Stimulated activated effector memory CD8-positive, alpha-beta T cell treated with anti-CD3 and anti-CD28 coated beads, Interleukin-12 subunit alpha, Interleukin-12 subunit beta, amount 100 ng/mL, for 72 hours (primary cell): ENCODE data around the gene PARD3B.

ENCODE experiments used
- ATAC-seq: fragments of 150-1000 bp; cut with Tn5 transposase; 2 replicates; pipeline ENCODE4 v1.10.0; 2021
- DNase-seq, 2 donors: peaks; one replicate each; pipeline ENCODE4 v3.0.0; 2021 to 2022; ENCODE audit warnings: low spot score in 2 of 2
- H3K27ac Mint-ChIP-seq: one replicate; pipeline ENCODE4 v1.8.0; 2022; ENCODE audit warnings: mild to moderate bottlenecking, mixed read lengths
- H3K36me3 Mint-ChIP-seq: one replicate; pipeline ENCODE4 v1.8.0; 2022; ENCODE audit warnings: mild to moderate bottlenecking, mixed read lengths
- H3K4me1 Mint-ChIP-seq: one replicate; pipeline ENCODE4 v1.8.0; 2022; ENCODE audit warnings: mixed read lengths
- H3K4me3 Mint-ChIP-seq: one replicate; pipeline ENCODE4 v1.8.0; 2022; ENCODE audit warnings: mild to moderate bottlenecking, mixed read lengths
- H3K9me3 Mint-ChIP-seq: one replicate; pipeline ENCODE4 v1.8.0; 2022; ENCODE audit warnings: mixed read lengths

Gene PARD3B

GRCh38 chr2:204544961-204545860 is at the start of gene PARD3B:
PARD3B (plus strand) TSS chr2:204545475; CDS start chr2:204546000, 525 bp downstream.
- Mint-ChIP-seq H3K4me1 (peaks cover 10% of the 10 kb centered on the region), H3K36me3 (no peaks in the 10 kb centered on the region), H3K9me3 (no peaks in the 10 kb centered on the region), H3K4me3 (peak within 1 kb of the TSS; percentile 70), H3K27ac (no peak within 1 kb of the TSS)
- DNase-seq (peak in 1 of 2 donors; percentile 52), ATAC-seq (peak; percentile 78)

- H3K4me1 Mint-ChIP-seq = no peaks in the 10 kb centered on the region
- H3K9me3 Mint-ChIP-seq = no peaks in the 10 kb centered on the region
- DNase-seq (no peak), ATAC-seq (no peak)
- no peaks in the 10 kb centered on the region for H3K36me3 Mint-ChIP-seq
- no peak overlapping the region for H3K4me3 Mint-ChIP-seq
- H3K27ac Mint-ChIP-seq = no peak overlapping the region
Measured at GRCh38 chr2:204496779-204497178, 48.5 kb upstream of the PARD3B start.

DNA sequence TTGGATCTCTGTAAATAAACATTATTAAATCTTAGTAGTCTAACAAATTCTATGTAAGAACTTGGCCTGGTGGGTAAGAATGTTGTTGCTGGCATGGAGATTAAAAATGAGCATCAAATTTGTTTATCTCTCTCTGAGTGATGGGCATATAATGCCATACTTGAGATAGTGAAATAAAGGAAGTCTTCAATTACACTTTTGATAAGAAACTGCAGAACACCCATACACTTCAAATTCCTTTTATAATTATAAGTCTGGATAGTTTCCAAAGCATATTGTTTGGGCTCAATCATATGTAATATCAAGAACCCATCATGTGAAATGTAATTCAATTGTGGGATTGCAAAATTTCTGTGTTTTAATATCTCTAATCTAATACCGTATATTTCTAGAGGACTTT is 47.4 kb upstream of the PARD3B start:
- DNase-seq = no peak
- Mint-ChIP-seq H3K9me3 (no peaks in the 10 kb centered on the region), H3K36me3 (no peaks in the 10 kb centered on the region)

DNA sequence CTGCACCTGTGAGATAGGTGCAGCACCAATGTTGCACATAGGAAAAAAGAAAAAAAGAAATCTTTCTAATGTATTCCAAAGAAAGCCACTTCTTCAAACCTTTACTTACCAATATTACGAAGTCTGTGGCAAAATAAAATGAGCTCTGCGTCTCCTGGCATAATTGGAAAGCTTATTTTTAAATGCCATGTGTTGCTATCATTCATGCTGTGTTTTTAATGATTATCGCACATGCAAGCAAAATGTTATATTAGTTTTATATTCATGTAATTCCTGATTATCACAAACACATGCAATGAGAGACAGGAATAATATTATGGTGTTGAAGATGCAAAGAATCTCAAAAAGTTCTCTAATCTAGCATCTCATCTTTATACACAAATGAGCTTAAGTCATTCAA is 47.0 kb upstream of the PARD3B start:
- ATAC-seq (no peak), DNase-seq (no peak)
- no peak overlapping the region for H3K4me3 Mint-ChIP-seq
- H3K4me1 Mint-ChIP-seq = no peaks in the 10 kb centered on the region
- H3K36me3 Mint-ChIP-seq = no peaks in the 10 kb centered on the region
- no peaks in the 10 kb centered on the region for H3K9me3 Mint-ChIP-seq
- H3K27ac Mint-ChIP-seq = no peak overlapping the region

More for the DNA sequence above, 47.4 kb upstream of the PARD3B start:
- H3K27ac Mint-ChIP-seq = no peak overlapping the region
- ATAC-seq = no peak
- H3K4me3 Mint-ChIP-seq = no peak overlapping the region
- no peaks in the 10 kb centered on the region for H3K4me1 Mint-ChIP-seq

- ATAC-seq (no peak), DNase-seq (no peak)
- Mint-ChIP-seq H3K4me1 (no peaks in the 10 kb centered on the region), H3K4me3 (no peak overlapping the region), H3K36me3 (no peaks in the 10 kb centered on the region), H3K27ac (no peak overlapping the region), H3K9me3 (no peaks in the 10 kb centered on the region)
Measured at GRCh38 chr2:204503869-204504268, 41.4 kb upstream of the PARD3B start.

DNA sequence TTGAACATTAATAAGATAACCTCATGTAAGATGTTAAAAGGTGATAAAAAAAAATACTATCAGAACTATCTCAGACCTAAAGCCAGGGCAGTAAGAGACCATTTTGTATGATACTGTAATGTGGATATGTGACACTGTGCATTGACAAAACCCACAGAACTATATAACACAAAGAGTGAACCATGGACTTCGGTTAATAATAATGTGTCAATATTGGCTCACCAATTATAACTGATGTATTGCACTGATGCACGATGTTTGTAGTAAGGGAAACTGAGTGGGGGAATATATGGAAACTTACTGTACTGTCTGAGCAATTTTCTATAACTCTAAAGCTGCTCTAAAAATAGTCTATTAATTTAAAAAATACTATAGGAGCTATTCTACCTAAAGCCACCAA is 40.7 kb upstream of the PARD3B start:
- DNase-seq (no peak), ATAC-seq (no peak)
- H3K36me3 Mint-ChIP-seq = no peaks in the 10 kb centered on the region
- no peak overlapping the region for H3K27ac Mint-ChIP-seq
- no peak overlapping the region for H3K4me3 Mint-ChIP-seq
- no peaks in the 10 kb centered on the region for H3K9me3 Mint-ChIP-seq
- H3K4me1 Mint-ChIP-seq = no peaks in the 10 kb centered on the region

DNA sequence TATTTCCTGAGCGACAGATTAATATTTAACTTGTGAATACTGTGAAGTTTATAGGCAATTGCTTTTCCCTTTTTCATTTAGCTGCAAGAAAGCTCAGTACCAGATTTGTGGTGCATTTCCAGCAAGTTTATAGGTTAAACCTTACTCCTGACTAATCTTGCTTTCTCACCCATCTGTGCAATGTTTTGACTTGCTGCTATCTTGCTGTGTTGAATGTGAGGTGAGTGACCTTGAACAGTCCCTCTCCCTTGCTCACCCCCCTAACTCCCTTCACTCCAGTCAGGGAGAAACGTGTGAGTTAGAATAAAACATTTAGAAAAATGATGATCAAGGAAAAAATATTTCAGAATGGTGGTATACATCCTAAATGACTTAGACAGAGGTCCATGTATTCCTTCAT is 39.8 kb upstream of the PARD3B start:
- DNase-seq (no peak), ATAC-seq (no peak)
- H3K4me3 Mint-ChIP-seq = no peak overlapping the region
- H3K27ac Mint-ChIP-seq = no peak overlapping the region
- H3K9me3 Mint-ChIP-seq = no peaks in the 10 kb centered on the region
- H3K4me1 Mint-ChIP-seq = no peaks in the 10 kb centered on the region
- H3K36me3 Mint-ChIP-seq = no peaks in the 10 kb centered on the region

GRCh38 chr2:204505946-204506345 is 39.3 kb upstream of the PARD3B start:
- H3K4me1 Mint-ChIP-seq = no peaks in the 10 kb centered on the region
- H3K4me3 Mint-ChIP-seq = no peak overlapping the region
- no peak overlapping the region for H3K27ac Mint-ChIP-seq
- no peaks in the 10 kb centered on the region for H3K9me3 Mint-ChIP-seq
- no peaks in the 10 kb centered on the region for H3K36me3 Mint-ChIP-seq
- DNase-seq = no peak
- ATAC-seq = no peak

GRCh38 chr2:204507636-204508035 is 37.6 kb upstream of the PARD3B start:
- Mint-ChIP-seq H3K4me1 (no peaks in the 10 kb centered on the region), H3K4me3 (no peak overlapping the region), H3K27ac (no peak overlapping the region), H3K9me3 (no peaks in the 10 kb centered on the region), H3K36me3 (no peaks in the 10 kb centered on the region)
- ATAC-seq = no peak
- no peak for DNase-seq

DNA sequence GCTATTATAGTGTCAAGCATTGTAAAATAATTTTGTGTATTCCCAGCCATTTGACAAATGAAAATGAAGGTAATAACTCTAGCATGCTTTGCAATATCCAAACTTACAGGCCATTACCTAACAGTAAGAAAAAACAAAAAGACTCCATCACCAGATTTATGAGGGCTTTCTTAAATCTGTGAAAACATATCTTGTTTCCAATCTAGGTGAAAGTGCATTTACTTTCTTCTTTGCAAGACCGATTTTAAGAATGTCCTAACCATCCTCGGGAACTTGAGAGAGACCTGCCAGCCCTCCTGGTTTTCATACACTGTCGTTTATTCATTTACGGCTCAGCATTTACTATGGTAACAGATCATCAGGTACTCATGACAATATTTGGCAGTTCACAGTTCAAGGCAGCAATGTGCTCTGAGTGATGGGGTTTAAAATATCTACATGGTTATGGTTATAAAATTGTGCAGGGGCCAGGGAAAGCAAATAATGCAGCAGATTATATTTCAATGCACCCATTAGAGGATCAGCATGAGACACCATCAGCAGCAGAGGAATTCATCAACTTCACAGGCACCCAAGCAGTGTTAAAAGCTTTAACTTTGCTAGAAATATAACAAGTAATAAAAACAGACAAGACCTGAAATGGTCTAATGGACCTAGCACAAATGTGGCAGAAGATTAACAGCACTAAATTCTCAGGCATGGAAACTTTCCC is 34.4 kb upstream of the PARD3B start:
- H3K36me3 Mint-ChIP-seq = no peaks in the 10 kb centered on the region
- H3K4me1 Mint-ChIP-seq = no peaks in the 10 kb centered on the region
- no peak for DNase-seq
- H3K9me3 Mint-ChIP-seq = no peaks in the 10 kb centered on the region
- H3K4me3 Mint-ChIP-seq = no peak overlapping the region
- no peak for ATAC-seq
- H3K27ac Mint-ChIP-seq = no peak overlapping the region

GRCh38 chr2:204514439-204514838 is 30.8 kb upstream of the PARD3B start:
- ATAC-seq = no peak
- no peaks in the 10 kb centered on the region for H3K36me3 Mint-ChIP-seq
- peaks cover 2% of the 10 kb centered on the region for H3K9me3 Mint-ChIP-seq

DNA sequence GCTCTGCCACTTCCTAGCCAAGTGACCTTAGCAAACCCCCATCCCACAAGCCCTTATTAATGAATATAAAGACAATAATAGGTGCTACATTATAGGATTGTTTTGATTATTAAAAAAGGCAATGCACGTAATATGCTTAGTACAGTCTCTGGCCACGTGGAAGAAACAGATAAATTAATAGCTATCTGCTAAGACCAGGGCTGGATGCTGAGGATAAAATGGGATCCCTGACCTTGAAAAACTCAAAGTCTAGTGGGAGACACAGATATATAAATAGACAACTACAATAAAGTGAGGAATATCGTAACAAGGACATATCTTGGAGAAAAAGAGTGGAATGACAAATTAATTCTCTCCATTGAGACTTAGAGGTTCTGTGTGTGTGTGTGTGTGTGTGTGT is 29.9 kb upstream of the PARD3B start:
- Mint-ChIP-seq H3K4me3 (no peak overlapping the region), H3K9me3 (peaks cover 2% of the 10 kb centered on the region), H3K4me1 (no peaks in the 10 kb centered on the region), H3K27ac (no peak overlapping the region), H3K36me3 (no peaks in the 10 kb centered on the region)
- no peak for ATAC-seq
- DNase-seq = no peak

More at GRCh38 chr2:204514439-204514838, 30.8 kb upstream of the PARD3B start:
- no peak for DNase-seq
- no peak overlapping the region for H3K4me3 Mint-ChIP-seq
- H3K4me1 Mint-ChIP-seq = no peaks in the 10 kb centered on the region
- no peak overlapping the region for H3K27ac Mint-ChIP-seq

DNA sequence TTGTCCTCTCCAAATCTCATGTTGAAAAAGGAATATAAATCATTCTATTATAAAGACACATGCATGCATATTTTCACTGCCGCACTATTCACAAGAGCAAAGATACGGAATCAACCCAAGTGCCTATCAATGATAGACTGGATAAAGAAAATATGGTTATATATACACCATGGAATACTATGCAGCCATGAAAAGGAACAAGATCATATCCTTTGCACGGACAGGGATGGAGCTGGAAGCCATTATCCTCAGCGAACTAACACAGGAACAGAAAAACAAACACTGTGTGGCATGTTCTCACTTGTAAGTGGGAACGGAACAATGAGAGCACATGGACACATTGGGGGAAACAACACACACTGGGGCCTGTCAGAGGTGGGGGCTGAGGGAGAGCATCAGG is 28.1 kb upstream of the PARD3B start:
- no peak overlapping the region for H3K27ac Mint-ChIP-seq

DNA sequence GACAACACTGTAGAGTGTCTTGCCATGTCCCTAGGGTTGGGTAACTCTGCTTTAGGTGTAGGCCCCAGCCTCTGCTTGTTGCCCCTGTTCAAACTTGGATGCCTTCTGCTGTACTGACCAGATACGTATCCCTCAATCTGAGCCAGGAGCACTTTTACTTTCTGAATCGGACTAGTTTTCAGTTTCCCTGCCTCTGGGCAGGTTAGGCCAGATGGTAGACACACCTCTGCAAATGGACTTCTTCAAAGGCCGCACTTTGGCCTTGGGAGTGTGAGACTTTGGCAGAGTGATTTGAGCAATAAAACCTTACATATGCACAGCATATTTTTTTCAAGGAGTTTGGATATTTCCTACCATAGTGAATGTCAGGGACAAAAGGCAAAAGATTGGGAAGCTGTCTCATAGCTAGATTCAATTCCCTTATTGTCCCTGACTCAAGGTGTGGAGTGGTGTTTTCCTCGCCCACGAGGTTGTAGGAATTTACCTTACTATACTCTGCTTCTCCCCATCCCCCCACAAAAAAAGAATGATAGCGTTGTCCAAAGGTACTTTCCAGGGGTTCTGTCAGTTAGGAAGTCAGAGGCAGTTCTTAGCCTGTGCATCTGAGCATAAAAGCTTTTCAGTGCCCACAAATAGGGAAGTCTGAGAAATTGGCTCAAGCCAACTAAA is 15.3 kb upstream of the PARD3B start:
- Mint-ChIP-seq H3K9me3 (no peaks in the 10 kb centered on the region), H3K4me3 (no peak overlapping the region), H3K4me1 (no peaks in the 10 kb centered on the region), H3K27ac (no peak overlapping the region), H3K36me3 (no peaks in the 10 kb centered on the region)
- ATAC-seq (no peak), DNase-seq (no peak)

More for the DNA sequence above, 28.1 kb upstream of the PARD3B start:
- H3K4me3 Mint-ChIP-seq = no peak overlapping the region
- no peaks in the 10 kb centered on the region for H3K36me3 Mint-ChIP-seq
- H3K4me1 Mint-ChIP-seq = no peaks in the 10 kb centered on the region
- peaks cover 2% of the 10 kb centered on the region for H3K9me3 Mint-ChIP-seq
- no peak for DNase-seq
- ATAC-seq = no peak

DNA sequence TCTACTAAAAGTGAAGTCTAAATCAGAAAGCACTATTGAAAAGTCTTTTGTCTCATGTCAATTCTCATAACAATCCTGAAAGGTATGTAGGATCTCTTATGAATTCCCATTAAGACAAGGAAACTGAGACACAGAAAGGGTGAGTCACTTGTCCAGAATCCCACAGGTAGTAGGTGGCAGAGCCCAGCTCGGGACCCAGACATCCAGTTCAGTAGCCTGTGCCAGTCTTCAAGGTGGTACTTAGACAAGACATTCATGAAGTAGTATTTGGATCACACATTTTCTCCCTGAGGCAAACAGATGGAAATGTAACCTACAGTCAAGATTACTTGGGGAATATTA is 14.8 kb upstream of the PARD3B start:
- Mint-ChIP-seq H3K9me3 (no peaks in the 10 kb centered on the region), H3K27ac (no peak overlapping the region), H3K4me1 (no peaks in the 10 kb centered on the region), H3K4me3 (no peak overlapping the region), H3K36me3 (no peaks in the 10 kb centered on the region)
- ATAC-seq (no peak), DNase-seq (no peak)
